Measurements from ENCODE around the gene MAZ. TPM values are rescaled to one million over a fixed set of nuclear protein-coding genes. Genes with fewer than 3 reads are reported as not detected.

Gene MAZ
- total and polyA plus RNA-seq, 2 of the 13 experiments (the other 11 are each of a cell fraction or from before 2014, with no cell fraction given) = 203 to 277 TPM

DNA sequence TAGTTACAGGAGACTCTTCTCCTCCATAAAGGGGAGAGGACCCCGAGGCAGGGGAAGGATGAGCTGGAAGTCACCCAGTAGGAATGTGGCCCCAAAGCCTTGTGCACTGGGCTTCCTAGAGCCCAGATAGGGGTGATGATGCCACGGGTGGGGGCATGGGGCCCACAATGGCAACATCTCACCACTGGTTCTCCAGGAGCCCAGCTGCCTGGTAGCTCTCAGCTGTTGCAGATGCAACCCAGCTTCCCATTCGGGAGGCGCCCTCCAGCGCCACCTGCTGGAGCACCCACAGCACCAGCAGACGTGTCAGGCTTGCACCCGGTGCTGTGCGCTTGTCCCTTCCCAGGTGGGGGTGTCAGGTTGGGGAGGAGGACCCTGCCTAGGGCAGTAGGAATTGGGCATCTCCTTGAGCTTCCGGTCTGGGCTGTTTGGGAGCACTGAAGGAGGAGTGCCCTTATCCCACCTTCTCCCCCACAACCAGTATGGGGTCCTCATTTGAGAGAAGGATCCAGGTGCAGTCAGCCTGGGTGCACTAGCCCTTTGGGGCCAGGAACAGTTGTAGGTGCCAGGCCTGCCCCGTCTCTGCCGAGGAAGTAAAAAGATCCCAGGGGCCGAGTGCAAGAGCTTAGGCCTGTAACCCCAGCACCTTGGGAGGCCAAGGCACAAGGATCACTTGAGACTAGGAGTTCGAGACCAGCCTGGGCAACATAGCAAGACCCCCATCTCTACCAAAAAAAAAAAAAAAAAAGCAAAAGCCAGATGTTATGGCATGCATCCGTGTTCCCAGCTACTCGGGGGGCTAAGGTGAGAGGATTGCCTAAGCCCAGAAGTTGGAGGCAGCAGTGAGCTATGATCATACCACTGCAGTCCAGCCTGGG is 42.3 kb downstream of the MAZ start (continued):
- no peak for TF ChIP-seq HNF1A (IDR thresholded peaks at IDR 0.05; ENCODE audit: low read depth)
- no peak for TF ChIP-seq HNF1A (CRISPR knock-in tag; IDR thresholded peaks at IDR 0.05; ENCODE audit: borderline replicate concordance)
- TF ChIP-seq, protein P1, sequence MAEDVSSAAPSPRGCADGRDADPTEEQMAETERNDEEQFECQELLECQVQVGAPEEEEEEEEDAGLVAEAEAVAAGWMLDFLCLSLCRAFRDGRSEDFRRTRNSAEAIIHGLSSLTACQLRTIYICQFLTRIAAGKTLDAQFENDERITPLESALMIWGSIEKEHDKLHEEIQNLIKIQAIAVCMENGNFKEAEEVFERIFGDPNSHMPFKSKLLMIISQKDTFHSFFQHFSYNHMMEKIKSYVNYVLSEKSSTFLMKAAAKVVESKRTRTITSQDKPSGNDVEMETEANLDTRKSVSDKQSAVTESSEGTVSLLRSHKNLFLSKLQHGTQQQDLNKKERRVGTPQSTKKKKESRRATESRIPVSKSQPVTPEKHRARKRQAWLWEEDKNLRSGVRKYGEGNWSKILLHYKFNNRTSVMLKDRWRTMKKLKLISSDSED (CRISPR knock-in tag; IDR thresholded peaks at IDR 0.05) = no peak
- TF ChIP-seq HNF4G (IDR thresholded peaks at IDR 0.05; ENCODE audit: borderline replicate concordance, low read depth, low read length) = no peak
- no peak for TF ChIP-seq HNF4G (CRISPR knock-in tag; IDR thresholded peaks at IDR 0.05; ENCODE audit: borderline replicate concordance, low read depth)
- TF ChIP-seq MIER3 (CRISPR knock-in tag; IDR thresholded peaks at IDR 0.05; ENCODE audit: borderline replicate concordance) = peak; percentile 52; the same call in 1 of the 2 replicates
- peak; percentile 50; the same call in 1 of the 2 replicates for TF ChIP-seq IRF9 (CRISPR knock-in tag; IDR thresholded peaks at IDR 0.05; ENCODE audit: borderline replicate concordance)
- no peak for TF ChIP-seq ZNF549 (CRISPR knock-in tag; IDR thresholded peaks at IDR 0.05)
- no peak for TF ChIP-seq ZNF17 (CRISPR knock-in tag; IDR thresholded peaks at IDR 0.05)
- TF ChIP-seq AGO2 (optimal IDR thresholded peaks at IDR 0.05; ENCODE audit: low read depth, low read length) = peak; percentile 64
- peak; percentile 57; the same call in 1 of the 2 replicates for TF ChIP-seq RXRB (CRISPR knock-in tag; IDR thresholded peaks at IDR 0.05; ENCODE audit: borderline replicate concordance)
- TF ChIP-seq ATF3 (CRISPR knock-in tag; IDR thresholded peaks at IDR 0.05) = peak; percentile 36; the same call in 1 of the 2 replicates
- no peak for TF ChIP-seq ZNF589 (CRISPR knock-in tag; conservative IDR thresholded peaks at IDR 0.05)
- 0 out of 2 replicates have a peak, but pooled peaks have one; percentile 9 for TF ChIP-seq BCL6 (CRISPR knock-in tag; IDR thresholded peaks at IDR 0.05)
- TF ChIP-seq ZMYM3 (CRISPR knock-in tag; IDR thresholded peaks at IDR 0.05) = peak; percentile 62; the same call in 1 of the 2 replicates
- TF ChIP-seq SRSF1 (optimal IDR thresholded peaks at IDR 0.05; ENCODE audit: low read depth, low read length) = peak; percentile 75
- TF ChIP-seq HNRNPUL1 (IDR thresholded peaks at IDR 0.05; ENCODE audit: low read depth, low read length) = no peak
- no peak for TF ChIP-seq BHLHE40 (IDR thresholded peaks at IDR 0.05; ENCODE audit: low read length)
- no peak; the same call in 2 of the 3 replicates for TF ChIP-seq MXI1 (IDR thresholded peaks at IDR 0.05; ENCODE audit: borderline replicate concordance, low read depth, low read length)
- TF ChIP-seq FOXP4 (CRISPR knock-in tag; IDR thresholded peaks at IDR 0.05) = no peak
- no peak for TF ChIP-seq SRF (IDR thresholded peaks at IDR 0.05; ENCODE audit: low read depth, low read length)

Data from HepG2 (cell line).